Measurements from ENCODE around the gene GRM5. TPM values are rescaled to one million over a fixed set of nuclear protein-coding genes. Genes with fewer than 3 reads are reported as not detected.
"Not testable (repeated sequence)": the region's sequence is repeated elsewhere in the genome, so short reads cannot be mapped to it uniquely, and the experiment has no call there.

GRM5 gene
- total RNA-seq, 1 donor from 2014 or later, result not detected

GRCh38 chr11:88507771-88508417 is 557.9 kb downstream of the GRM5 start:
- no peak for DNase-seq (ENCODE audit: low read depth in 2 of 2)

DNA sequence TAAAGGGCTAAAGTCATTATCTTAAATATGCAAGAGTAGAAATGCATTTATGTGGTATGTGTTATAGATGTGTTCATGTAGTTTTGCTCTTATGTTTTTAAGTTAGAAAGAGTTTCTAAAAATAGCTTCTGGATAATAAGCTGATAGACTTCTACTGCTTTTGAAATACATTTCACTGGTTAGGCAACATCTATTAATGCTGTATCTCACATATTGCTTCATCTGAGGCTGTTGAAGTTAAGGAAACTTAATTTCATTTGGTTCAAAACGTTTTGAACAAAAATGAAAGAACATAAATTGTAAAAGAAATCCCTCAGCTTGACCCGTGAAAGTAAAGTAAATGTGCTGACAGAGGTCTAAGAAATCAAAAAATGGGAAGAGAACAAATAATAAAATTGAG is 564.2 kb downstream of the GRM5 start:
- DNase-seq (ENCODE audit: low read depth in 2 of 2), result no peak

DNA sequence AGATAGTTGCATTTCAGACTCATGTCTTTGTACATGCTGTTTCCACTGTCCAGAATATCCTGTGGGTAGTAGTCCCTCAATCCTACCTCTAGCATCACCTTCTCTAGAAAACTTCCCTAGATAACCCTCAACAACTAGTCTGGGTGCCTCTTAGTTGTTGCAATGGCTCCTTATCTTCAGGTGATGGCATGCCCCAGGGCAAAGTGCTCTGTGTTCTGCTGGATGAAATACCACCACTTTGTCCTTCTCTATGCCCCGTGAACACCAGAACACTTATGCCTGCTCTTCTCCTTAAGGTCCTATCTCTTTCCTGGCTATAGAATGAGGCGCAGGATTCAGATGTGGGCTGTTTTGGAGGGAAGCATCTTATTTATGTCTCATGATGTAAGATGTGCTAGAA is 569.9 kb downstream of the GRM5 start:
- no peak for DNase-seq (ENCODE audit: low read depth in 2 of 2)

- DNase-seq (ENCODE audit: low read depth in 2 of 2), result peak in 1 of 2 donors; percentile 14
Measured at GRCh38 chr11:88494848-88495247, 570.9 kb downstream of the GRM5 start.

DNA sequence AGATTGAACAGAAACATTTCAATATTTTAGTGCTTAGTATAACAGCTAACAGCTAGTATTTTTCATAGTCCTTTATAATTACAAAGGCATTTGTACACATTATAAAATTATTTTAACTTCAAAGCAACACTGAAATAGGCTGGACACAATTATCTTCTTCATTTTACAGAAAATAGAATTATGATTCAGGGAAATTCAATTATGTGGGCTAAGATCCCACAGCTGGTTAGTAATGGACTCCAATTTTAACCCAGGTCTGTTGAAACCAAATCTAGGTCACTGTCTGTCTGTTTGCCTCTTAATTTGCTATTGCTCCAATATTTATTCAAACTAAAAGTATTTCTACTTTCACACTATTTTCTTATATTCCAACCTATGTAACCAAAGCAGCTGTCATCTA is 574.1 kb downstream of the GRM5 start:
- no peak for DNase-seq (ENCODE audit: low read depth in 2 of 2)

- DNase-seq (ENCODE audit: low read depth in 2 of 2), result no peak
Measured at GRCh38 chr11:88489030-88489429, 576.8 kb downstream of the GRM5 start.

DNA sequence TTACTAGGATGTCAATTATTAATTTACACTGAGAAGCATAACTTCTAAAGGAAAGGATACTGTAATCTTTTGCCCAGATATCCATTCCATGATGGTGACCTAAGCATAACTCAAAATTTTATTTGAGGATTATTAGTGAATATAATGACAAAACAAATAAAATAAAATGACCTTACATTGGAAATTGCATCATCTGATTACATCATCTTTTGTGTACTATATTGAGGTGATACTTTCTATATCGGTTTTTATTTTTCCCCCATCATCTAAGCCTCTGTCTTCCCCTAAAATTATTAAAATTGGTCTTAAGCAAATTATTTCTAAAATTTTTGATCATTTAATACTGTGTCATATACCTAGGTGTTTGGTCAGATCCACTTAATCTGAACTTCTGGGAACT is 578.1 kb downstream of the GRM5 start:
- no peak for DNase-seq (ENCODE audit: low read depth in 2 of 2)

DNA sequence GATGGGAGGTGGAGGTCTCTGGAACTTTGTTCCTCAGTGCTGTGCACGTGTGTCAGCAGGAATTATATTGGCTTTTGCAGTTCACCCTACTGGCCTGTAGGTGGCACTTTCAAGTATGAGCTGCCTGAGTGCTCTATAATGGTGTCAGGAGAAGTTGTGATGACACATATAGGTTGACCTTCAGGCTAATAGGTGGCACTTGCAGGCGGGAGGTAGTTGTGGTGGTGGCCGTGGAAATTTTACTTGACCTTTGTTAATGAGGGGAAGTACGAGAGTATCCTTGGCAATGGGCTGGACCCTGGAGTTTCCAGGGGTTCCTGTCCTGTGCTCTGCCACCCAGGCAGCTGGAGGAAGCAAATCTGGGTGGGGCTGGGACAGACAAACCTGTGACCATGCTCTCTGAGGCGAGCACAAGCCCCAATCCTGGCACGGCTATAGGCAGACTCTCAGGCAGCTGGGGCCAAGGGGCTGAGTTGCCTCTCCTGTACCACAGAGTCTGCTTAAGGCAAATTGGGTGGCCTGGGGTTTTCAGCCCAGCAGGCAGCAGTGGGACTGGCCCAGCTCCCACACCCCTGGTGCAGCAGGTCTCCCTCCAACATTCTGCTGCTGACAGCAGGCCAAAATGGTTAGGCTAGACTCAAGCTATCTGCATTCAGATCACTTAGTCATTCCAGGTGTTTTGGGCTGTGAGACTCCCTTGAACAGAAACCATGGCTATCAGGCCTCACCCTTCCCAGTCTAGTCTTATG is 580.7 kb downstream of the GRM5 start:
- DNase-seq (ENCODE audit: low read depth in 2 of 2), result peak; percentile 47 to 53

DNA sequence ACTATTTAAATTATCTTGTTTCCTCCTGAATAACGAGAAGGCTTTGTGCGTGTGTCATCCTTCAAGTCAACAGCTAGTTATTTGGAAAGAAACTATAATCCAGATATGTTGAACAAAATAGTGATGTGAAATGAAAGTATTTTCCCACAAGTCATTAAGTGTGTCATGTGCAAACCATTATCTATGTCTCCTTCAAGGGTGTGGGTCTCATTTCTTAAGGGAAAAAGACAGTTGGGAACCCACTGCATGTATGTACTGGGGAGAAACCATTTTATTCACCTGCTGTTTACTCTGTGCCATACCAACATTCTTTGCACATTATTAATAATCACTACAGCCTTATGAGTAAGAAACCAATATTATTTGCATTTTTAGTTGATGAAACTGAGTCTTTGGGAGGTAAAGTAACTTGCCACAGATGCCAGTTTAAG is 582.9 kb downstream of the GRM5 start:
- DNase-seq (ENCODE audit: low read depth in 2 of 2), result no peak

GRCh38 chr11:88480223-88480622 is 585.6 kb downstream of the GRM5 start:
- DNase-seq (ENCODE audit: low read depth in 2 of 2), result peak in 1 of 2 donors; percentile 76

DNA sequence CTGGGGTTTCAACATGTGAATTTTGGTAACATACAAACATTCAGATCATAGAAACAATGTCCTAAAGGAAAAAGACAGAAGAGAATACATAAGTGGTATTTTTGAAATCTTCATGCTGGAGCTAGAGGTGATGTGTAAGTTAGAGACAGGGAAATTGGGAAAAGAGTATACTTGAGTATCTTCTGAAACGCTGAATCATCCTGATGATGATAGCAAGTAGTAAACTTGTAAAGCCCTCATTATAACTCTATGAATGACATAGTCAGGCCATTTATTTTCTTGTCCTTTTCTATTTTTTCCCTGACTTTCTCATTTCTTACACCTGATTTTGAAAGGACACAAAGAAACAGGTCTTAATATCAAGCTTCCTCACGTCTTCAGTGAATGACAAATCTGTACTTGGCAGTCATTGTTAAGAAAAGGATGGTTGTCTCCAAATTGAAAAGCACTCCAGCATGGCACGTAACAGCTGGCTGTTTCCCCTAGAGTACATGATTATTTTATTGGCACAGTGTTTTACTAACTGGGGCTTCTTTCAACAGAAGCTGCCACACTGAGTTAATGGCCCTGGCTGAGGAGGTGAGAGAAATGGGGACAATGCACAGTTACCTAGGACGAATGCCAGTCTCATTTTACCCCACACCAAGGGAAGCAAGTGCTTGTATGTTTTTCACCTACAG is 587.5 kb downstream of the GRM5 start:
- DNase-seq (ENCODE audit: low read depth in 2 of 2), result no peak

DNA sequence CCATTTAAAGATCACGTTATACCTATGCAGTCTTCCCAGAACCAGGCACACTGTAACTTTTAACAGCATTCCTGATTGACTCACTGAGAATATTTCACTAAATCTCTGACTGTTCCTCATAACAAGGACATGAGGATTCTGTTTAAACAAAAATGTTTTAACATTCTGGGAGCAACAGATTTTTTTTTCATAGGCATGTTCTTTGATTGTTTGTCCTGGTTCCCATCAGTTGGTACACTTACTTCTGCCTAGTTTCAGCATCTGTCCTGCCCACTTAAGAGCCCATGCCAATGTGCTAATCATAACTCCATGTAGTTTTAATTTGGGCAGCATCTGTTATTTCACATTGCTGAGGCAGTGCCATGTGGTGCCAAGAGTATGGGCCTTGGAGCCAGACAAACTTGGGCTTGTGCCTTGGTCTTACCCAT is 589.8 kb downstream of the GRM5 start:
- DNase-seq (ENCODE audit: low read depth in 2 of 2), result no peak

DNA sequence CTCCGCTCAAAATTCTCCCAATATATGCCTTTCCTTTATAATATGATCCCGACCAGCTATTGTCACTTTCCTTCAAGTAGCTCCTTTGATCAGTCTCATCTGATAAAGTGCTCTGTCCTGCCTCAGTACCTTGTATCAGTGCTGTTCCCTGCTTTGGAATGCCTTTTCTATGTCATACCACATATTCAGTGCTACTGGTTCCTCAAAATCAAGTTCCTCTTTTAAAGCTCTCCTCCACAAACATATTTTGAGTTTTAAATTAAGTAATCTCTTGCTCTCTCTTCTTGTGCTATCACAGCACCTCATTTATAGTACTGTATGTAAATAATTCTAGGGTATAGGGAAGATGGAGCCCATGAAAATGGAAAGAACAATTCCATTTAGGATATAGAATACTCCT is 591.1 kb downstream of the GRM5 start:
- no peak for DNase-seq (ENCODE audit: low read depth in 2 of 2)

DNA sequence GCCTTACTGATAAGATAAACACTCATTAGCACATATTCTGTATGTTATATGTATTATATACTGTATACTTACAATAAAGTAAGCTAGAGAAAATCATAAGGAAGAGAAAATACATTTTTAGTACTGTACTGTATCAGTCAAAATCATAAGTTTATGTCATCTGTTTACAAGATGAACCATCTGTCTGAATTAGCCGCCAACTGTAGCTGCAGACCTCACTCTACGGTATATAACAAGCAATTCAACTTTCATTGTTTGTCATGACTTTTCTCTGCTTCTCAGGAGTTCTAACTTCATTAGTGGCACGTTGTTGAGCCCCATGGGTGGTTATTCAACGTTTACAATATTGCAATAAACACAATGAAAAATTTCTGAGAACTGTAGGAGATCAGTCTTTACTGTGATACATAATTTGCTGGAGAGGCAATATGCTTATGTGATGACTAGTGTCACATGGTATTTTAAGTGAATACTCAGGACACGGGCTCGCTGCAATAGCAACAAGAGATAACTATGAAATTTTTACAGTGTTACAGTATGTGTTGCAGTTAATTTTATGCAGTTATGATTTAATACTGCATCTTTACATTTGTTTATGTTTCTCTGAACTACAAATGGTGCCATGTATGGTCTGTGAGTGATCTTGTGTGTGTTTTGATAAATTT is 596.1 kb downstream of the GRM5 start:
- DNase-seq (ENCODE audit: low read depth in 2 of 2), result no peak

DNA sequence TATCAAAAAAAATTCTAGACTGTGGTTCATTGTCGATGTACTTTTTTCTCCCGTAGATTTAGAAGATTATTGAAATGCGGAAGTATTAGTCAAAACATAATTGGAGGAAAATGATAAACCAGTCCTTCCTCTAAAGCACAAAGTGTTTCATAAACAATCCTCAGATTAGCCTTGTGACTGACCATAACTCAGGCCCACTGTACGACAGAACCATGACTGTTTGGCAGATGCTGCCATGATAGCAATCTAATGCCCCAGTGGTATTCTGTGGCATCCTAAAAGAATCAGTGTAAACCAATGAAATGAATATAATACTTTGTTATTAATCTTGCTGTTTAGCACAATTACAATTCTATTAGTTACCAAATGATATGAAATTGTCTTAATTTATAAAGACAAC is 601.3 kb downstream of the GRM5 start:
- DNase-seq (ENCODE audit: low read depth in 2 of 2), result peak in 1 of 2 donors; percentile 86

DNA sequence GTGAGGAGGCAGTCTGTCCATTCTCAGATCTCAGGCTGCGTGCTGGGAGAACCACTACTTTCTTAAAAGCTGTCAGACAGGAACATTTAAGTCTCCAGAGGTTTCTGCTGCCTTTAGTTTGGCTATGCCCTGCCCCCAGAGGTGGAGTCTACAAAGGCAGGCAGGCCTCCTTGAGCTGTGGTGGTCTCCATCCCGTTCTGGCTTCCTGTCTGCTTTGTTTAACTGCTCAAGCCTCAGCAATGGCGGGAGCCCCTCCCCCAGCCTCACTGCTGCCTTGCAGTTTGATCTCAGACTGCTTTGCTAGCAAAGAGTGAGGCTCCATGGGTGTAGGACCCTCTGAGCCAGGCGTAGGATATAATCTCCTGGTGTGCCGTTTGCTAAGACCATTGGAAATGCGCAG is 602.5 kb downstream of the GRM5 start:
- not testable (repeated sequence) for DNase-seq (ENCODE audit: low read depth in 2 of 2)

DNA sequence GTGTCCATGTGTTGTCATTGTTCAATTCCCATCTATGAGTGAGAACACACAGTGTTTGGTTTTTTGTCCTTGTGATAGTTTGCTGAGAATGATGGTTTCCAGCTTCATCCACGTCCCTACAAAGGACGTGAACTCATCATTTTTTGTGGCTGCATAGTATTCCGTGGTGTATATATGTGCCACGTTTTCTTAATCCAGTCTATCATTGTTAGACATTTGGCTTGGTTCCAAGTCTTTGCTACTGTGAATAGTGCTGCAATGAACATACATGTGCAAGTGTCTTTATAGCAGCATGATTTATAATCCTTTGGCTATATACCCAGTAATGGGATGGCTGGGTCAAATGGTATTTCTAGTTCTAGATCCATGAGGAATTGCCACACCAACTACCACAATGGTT is 607.7 kb downstream of the GRM5 start:
- not testable (repeated sequence) for DNase-seq (ENCODE audit: low read depth in 2 of 2)

DNA sequence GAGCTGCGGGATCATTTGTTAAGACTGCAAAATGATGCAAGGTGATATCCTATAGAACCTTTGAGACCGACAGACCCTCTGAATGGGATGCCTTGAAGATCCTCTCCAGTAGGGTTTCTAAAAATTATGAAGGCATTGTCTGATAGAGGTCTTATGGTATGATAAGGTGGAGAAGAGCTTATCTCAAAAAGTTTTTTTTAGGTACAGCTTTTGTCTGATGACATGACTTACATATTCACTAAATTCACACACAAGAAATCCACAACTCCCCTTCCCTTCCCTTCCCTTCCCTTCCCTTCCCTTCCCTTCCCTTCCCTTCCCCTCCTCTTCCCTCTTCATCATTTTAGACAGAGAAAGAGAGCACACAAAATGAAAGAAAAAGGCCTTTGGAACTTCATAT is 609.8 kb downstream of the GRM5 start:
- DNase-seq (ENCODE audit: low read depth in 2 of 2), result no peak

DNA sequence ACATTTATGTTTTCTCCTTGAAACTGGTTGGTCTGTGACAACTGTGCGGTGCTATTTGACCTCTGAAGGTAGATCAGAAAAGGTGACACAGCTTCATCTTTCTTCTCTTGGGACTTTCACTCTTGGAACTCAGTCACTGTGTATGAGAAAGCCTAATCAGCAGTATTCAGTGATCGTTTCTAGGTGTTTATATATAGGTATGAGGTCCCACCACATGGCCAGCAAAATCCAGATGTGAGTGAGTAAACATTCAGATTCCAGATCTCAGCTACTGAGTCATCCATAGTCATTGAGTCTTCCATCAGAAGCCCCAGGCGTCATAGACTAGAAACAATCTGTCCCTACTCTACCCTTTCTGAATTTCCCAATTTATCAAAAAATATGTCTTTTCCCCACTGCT is 610.9 kb downstream of the GRM5 start:
- DNase-seq (ENCODE audit: low read depth in 2 of 2), result no peak
